Measurements from ENCODE around the gene WFIKKN2.
"Not testable (repeated sequence)": the region's sequence is repeated elsewhere in the genome, so short reads cannot be mapped to it uniquely, and the experiment has no call there.

The WFIKKN2 gene

DNA sequence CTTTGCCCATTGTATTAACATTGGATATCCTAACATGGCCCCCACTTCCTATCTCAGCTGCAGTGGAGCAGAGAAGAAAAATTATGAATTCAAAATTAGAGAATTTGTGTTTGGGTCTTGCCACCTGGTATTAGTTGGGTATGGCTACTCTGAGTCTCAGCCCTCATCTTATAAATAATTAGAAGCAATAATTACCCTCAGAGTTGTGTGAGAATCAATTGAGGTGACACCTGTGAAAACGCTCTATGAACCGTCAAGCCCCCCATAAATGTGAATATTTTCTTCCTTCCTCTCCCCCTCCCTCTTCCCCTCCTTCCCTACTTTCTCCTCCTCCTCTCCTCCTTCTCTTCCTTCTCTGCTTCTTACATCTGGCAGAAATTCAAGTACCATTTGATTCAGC, 39.7 kb downstream of the WFIKKN2 start:
- no peak for DNase-seq (ENCODE audit: low read depth in 2 of 2)

- DNase-seq (ENCODE audit: low read depth in 2 of 2): not testable (repeated sequence)
Measured at GRCh38 chr17:50877042-50877441, 41.7 kb downstream of the WFIKKN2 start.

- no peak for DNase-seq (ENCODE audit: low read depth in 2 of 2)
Measured at GRCh38 chr17:50877838-50878237, 42.5 kb downstream of the WFIKKN2 start.

DNA sequence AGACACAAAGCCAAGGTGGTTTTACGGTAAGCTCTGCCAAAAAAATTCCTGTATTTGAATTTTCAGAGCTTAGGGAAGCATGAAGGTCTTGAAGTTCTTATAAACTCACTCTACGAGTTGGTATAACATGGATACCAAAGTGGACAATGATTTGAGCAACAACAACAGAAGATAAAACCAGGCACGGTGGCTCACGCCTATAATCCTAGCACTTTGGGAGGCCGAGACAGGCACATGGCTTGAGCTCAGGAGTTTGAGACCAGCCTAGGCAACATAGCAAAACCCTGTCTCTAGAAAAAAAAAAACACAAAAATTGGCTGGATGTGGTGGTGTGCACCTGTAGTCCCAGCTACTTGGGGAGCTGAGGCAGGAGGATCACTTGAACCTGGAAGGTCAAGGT, 43.7 kb downstream of the WFIKKN2 start:
- no peak for DNase-seq (ENCODE audit: low read depth in 2 of 2)

GRCh38 chr17:50881182-50881581, 45.8 kb downstream of the WFIKKN2 start:
- DNase-seq (ENCODE audit: low read depth in 2 of 2): no peak

DNA sequence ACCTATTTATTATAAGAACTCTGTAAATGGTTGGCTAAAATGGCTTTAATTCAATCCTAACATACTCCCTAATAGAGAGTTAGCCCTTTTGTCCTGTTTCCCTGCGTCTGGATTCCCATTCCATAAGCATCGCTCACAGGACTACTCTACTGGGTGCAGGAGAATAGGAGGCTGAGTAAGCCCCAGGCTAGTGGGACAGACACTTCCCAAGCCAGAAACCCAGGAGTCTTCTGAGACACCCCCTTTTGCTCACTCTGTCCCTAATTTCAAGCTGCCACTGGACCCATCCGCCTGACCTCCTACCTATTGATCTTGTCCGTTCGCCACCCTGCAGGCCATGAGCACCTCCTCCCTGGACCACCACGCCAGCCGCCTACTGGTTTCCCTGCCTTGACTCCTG, 47.5 kb downstream of the WFIKKN2 start:
- DNase-seq (ENCODE audit: low read depth in 2 of 2): no peak

GRCh38 chr17:50883850-50884438, 48.6 kb downstream of the WFIKKN2 start:
- DNase-seq (ENCODE audit: low read depth in 2 of 2): no peak

DNA sequence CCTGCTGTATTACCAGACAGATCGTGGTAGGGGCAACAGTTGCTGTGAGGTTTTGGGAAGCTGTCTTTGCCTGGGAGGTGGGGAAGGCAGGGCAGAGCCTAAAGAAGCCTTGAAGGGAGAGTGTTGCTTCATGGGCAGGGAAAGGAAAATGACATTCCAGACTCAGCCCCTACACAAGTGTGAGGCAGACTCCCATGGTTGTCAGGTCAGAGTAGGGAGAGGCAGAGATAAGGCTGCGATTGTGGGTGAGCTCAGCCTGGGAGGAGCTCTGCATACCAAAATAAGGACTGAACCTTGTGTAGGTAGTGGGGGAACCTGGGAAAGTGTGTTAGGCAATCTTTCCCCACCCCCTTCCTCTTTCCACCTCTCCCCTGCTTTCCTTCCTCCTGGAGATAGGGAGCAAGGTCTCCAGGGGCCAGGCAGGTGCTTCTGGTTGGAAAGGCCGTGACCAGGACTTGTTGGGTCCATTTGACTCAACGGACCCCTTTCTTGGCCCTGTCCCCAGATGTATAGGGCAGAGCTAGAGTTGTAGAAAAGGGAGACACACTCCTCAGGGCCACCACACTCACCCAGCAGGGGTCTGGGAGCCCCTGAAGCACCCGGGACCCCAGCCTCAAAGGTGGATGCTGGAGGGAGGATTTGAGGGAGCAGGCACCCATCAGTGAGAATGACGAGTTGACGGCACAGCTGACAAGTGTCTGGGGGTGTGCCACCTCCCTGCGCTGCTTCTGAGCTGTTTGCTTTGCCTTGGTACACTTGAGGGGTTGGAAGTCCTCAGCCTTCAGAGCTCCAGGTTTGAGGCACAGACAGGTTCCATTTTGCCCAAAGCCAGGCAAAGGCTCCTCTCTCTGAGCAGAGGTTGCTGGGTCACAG, 49.3 kb downstream of the WFIKKN2 start:
- DNase-seq (ENCODE audit: low read depth in 2 of 2): no peak

DNA sequence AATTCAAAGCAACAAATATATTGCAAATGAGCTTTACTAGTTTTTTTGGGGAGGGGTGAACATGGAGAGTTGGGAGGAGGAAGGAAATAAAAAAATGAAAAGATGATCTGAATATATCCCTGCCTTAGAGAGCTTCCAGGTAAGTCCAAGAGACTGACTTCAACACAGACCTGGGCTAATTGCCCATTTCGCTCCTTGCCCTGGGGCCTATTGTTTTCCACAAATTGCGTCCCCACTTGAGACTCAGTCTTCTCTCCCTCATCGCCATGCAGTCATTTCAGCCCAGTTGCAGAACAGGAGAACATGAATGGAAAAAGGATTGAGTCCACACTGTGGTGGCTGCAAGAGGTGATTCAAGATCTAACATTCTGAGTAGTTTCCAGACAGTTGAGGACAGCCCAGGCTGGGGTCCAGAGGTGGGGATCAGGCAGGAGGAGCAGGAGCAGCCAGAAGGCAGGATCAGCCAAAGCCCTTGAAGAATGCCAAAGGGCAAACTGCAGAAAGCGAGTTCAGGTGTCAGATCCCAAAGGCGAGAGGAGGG, 52.4 kb downstream of the WFIKKN2 start:
- DNase-seq (ENCODE audit: low read depth in 2 of 2): no peak

DNA sequence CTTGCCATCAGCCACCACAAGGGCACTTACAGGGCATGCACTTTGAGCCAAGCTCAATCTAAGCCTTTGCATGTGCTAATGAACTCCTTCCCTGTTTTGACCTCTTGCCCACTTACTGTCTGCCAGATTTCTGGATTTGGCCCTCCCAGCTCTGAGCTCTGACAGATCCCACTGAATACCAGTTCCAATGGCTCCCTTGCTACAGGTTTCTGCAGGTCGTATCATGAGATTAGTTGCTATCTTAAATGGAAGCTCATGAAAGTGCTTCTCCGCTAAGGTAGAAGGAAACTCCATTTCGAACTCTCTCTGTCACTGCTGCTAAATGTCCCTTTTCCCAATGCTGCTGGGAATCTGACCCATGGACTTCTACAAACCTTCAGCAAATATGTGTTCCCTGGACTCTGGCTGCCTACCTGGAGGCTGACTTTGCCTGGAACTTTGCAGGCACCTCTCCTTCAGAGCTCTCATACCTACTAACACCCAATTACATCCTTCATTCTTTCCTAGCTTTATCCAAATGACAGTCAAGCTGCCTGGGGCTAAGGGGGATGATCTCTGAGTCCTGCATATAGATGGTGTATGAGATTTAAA, 54.2 kb downstream of the WFIKKN2 start:
- no peak for DNase-seq (ENCODE audit: low read depth in 2 of 2)

GRCh38 chr17:50890675-50891516, 55.5 kb downstream of the WFIKKN2 start:
- DNase-seq (ENCODE audit: low read depth in 2 of 2): no peak

GRCh38 chr17:50891577-50891989, 56.2 kb downstream of the WFIKKN2 start:
- DNase-seq (ENCODE audit: low read depth in 2 of 2): no peak

Measured in stimulated activated CD4-positive, alpha-beta T cell treated with anti-CD3 and anti-CD28 coated beads, Interleukin-1b, Interleukin-23, amount 100 ng/mL, for 4 hours (primary cell).